ENCODE results near the gene STIM2. TPM values are rescaled to one million over a fixed set of nuclear protein-coding genes. Genes with fewer than 3 reads are reported as not detected.

Gene STIM2
- total and polyA plus RNA-seq, 9 of the 15 experiments (the other 6 are each of a cell fraction or from before 2014, with no cell fraction given) = 7.2 to 26.8 (median 15.4) TPM

DNA sequence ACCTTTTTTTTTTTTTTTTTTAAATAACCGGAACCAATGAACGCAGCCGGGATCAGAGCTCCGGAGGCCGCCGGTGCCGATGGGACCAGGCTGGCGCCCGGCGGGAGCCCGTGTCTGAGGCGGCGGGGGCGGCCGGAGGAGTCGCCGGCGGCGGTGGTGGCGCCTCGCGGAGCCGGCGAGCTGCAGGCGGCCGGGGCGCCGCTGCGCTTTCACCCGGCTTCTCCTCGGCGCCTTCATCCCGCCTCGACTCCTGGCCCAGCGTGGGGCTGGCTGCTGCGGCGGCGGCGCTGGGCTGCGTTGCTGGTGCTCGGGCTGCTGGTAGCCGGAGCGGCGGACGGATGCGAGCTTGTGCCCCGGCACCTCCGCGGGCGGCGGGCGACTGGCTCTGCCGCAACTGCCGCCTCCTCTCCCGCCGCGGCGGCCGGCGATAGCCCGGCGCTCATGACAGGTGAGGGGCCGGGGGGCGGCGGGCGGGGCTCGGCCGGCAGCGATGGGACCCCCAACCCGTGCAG lies 337 bp downstream of the STIM2 start:
- 2% methylated on average over 22 of the region's 70 CpGs for WGBS (ENCODE audit: insufficient coverage, low coverage, missing lambda C conversion rate)
- Histone ChIP-seq H3K4me3 (peak overlapping the region; percentile 73), H3K4me1 (replicated peaks in 1 of 2; ENCODE audit: control insufficient read depth in 2 of 2, insufficient read depth in 2 of 2, low read length in 2 of 2) (peaks cover 13 to 17% of the 10 kb centered on the region in 2 experiments; a peak in 3 of 5 replicates), H2AFZ (ENCODE audit: low read depth, low read length) (peak overlapping the region; percentile 65), H3K36me3 (ENCODE audit: control insufficient read depth, insufficient read depth, low read length) (no peaks in the 10 kb centered on the region), H3K4me2 (ENCODE audit: insufficient read depth, low read length) (peak overlapping the region; percentile 88; the same call in 1 of the 2 replicates), H3K9me1 (ENCODE audit: control insufficient read depth, insufficient read depth, low read length) (no peaks in the 10 kb centered on the region), H3K9me3 (replicated peaks; ENCODE audit: control insufficient read depth, insufficient read depth, low read depth, low read length) (no peaks in the 10 kb centered on the region), H3K79me2 (ENCODE audit: control insufficient read depth, insufficient read depth, low read length) (peaks cover 45% of the 10 kb centered on the region), H3K9ac (ENCODE audit: insufficient read depth in 1 of 2, low read depth in 2 of 2, low read length in 2 of 2) (peak overlapping the region; percentile 25 to 93; a peak in 3 of 4 replicates), H3K27ac (ENCODE audit: extremely low read depth, low read depth, low read length) (peak overlapping the region; percentile 65; the same call in 1 of the 3 replicates), H3K27me3 (ENCODE audit: control insufficient read depth in 2 of 2, insufficient read depth in 2 of 2, low read length in 2 of 2) (no peaks in the 10 kb centered on the region), H4K20me1 (replicated peaks; ENCODE audit: control insufficient read depth, insufficient read depth, low read length) (peaks cover 3% of the 10 kb centered on the region; the same call in 1 of the 2 replicates)
- FAIRE-seq (no peak), DNase-seq (ENCODE audit: extremely low read depth in 1 of 4, low spot score in 3 of 4) (no peak), ATAC-seq (peak; percentile 23)
- intact Hi-C loops (cut with micrococcal nuclease) (loop anchor here (2.0 to 10.0 kb wide), 6 partner anchors 72 to 406 kb away; partner anchors contain the start of gene TBC1D19), in situ Hi-C loops (cut with MboI) (no loop called here)
- ChIA-PET CTCF (ENCODE audit: low intra/inter-chr PET ratio) (no interaction called here), POLR2A (interaction anchor here (0.6 to 2.3 kb wide), 7 partner anchors 14 to 742 kb away, joined by 3 to 5 read pairs (median 3); no protein-coding TSS in a partner anchor)
- BruUV-seq (replicated peaks) = no TSS peak
- no peak for TF ChIP-seq HCFC1 (IDR thresholded peaks at IDR 0.05; ENCODE audit: low read depth, low read length)
- TF ChIP-seq, protein P1, sequence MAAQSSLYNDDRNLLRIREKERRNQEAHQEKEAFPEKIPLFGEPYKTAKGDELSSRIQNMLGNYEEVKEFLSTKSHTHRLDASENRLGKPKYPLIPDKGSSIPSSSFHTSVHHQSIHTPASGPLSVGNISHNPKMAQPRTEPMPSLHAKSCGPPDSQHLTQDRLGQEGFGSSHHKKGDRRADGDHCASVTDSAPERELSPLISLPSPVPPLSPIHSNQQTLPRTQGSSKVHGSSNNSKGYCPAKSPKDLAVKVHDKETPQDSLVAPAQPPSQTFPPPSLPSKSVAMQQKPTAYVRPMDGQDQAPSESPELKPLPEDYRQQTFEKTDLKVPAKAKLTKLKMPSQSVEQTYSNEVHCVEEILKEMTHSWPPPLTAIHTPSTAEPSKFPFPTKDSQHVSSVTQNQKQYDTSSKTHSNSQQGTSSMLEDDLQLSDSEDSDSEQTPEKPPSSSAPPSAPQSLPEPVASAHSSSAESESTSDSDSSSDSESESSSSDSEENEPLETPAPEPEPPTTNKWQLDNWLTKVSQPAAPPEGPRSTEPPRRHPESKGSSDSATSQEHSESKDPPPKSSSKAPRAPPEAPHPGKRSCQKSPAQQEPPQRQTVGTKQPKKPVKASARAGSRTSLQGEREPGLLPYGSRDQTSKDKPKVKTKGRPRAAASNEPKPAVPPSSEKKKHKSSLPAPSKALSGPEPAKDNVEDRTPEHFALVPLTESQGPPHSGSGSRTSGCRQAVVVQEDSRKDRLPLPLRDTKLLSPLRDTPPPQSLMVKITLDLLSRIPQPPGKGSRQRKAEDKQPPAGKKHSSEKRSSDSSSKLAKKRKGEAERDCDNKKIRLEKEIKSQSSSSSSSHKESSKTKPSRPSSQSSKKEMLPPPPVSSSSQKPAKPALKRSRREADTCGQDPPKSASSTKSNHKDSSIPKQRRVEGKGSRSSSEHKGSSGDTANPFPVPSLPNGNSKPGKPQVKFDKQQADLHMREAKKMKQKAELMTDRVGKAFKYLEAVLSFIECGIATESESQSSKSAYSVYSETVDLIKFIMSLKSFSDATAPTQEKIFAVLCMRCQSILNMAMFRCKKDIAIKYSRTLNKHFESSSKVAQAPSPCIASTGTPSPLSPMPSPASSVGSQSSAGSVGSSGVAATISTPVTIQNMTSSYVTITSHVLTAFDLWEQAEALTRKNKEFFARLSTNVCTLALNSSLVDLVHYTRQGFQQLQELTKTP (IDR thresholded peaks at IDR 0.05; ENCODE audit: low read depth in 1 of 2, partially characterized antibody in 2 of 2) = no peak
- TF ChIP-seq NCOA2 (IDR thresholded peaks at IDR 0.05; ENCODE audit: partially characterized antibody in 2 of 2) = no peak
- no peak for TF ChIP-seq BMI1 (IDR thresholded peaks at IDR 0.05; ENCODE audit: low read length)
- TF ChIP-seq ZKSCAN3 (CRISPR knock-in tag; IDR thresholded peaks at IDR 0.05) = no peak
- TF ChIP-seq, protein P2, sequence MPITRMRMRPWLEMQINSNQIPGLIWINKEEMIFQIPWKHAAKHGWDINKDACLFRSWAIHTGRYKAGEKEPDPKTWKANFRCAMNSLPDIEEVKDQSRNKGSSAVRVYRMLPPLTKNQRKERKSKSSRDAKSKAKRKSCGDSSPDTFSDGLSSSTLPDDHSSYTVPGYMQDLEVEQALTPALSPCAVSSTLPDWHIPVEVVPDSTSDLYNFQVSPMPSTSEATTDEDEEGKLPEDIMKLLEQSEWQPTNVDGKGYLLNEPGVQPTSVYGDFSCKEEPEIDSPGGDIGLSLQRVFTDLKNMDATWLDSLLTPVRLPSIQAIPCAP (CRISPR knock-in tag; IDR thresholded peaks at IDR 0.05; ENCODE audit: borderline replicate concordance) = no peak
- no peak for TF ChIP-seq BRD9 (IDR thresholded peaks at IDR 0.05; ENCODE audit: low read depth, partially characterized antibody)
- TF ChIP-seq YY1 (IDR thresholded peaks at IDR 0.05; ENCODE audit: borderline replicate concordance in 1 of 3, control insufficient read depth in 1 of 3, extremely low read depth in 1 of 3, insufficient read depth in 3 of 3, insufficient read length in 1 of 3, insufficient replicate concordance in 2 of 3, low read depth in 1 of 3, low read length in 2 of 3) = peak in 1 of 3 experiments; percentile 3
- peak in 1 of 2 experiments; percentile 4; a peak in 1 of 4 replicates for TF ChIP-seq NONO (IDR thresholded peaks at IDR 0.05; ENCODE audit: low read depth in 2 of 2, low read length in 1 of 2)
- no peak for TF ChIP-seq TEAD4 (IDR thresholded peaks at IDR 0.05; ENCODE audit: low read length)
- no peak for TF ChIP-seq TEAD4 (CRISPR knock-in tag; IDR thresholded peaks at IDR 0.05; ENCODE audit: borderline replicate concordance)
- no peak for TF ChIP-seq POLR2A (conservative IDR thresholded peaks at IDR 0.05)
- no peak for TF ChIP-seq NCOA6 (IDR thresholded peaks at IDR 0.05)
- no peak for TF ChIP-seq RFX7 (CRISPR knock-in tag; IDR thresholded peaks at IDR 0.05)
- no peak; the same call in 1 of the 2 replicates for TF ChIP-seq DMBX1 (CRISPR knock-in tag; IDR thresholded peaks at IDR 0.05; ENCODE audit: borderline replicate concordance)

Measured in K562 (cell line).